CD4-positive, alpha-beta T cell treated with Interleukin-21 for 1 hour (primary cell): ENCODE measurements around the gene SPAM1.
"Not testable (repeated sequence)": the region's sequence is repeated elsewhere in the genome, so short reads cannot be mapped to it uniquely, and the experiment has no call there.

Experiments
- DNase-seq: peaks from one replicate; pipeline ENCODE4 v3.0.0-alpha.2; 2020

SPAM1 gene

DNA sequence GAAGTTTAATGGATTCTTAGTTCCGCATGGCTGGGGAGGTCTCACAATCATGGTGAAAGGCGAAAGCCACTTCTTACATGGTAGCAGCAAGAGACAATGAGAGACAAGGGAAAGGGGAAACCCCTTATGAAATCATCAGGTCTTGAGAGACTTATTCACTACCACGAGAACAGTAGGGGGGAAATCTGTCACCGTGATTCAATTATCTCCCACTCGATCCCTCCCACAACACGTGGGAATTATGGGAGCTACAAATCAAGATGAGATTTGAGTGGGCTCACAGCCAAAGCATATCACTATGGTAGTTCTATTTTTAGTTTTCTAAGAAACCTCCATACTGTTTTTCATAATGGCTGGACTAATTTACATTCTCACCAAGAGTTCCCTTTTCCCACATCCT, 36.7 kb downstream of the SPAM1 start:
- DNase-seq, result no peak

GRCh38 chr7:123966936-123967335, 41.9 kb downstream of the SPAM1 start:
- no peak for DNase-seq

DNA sequence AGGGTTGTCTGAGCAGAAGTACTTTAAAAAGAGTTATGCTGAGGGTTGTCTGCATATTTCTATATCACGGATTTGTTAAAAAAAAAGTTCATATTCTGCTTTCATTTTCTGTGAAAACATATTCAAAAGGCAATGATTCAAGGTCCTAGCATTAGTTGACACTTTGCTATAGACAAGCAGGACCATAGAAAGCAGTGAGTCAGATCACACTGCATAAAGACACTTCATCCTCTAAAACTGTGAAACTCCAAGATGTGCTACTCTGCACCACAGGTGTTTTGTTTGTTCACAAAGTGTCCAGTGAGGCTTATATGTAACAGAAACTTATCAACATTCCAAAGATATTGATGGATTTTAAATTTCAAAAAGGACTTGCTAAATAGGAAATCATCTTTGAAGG, 47.0 kb downstream of the SPAM1 start:
- DNase-seq, result no peak

DNA sequence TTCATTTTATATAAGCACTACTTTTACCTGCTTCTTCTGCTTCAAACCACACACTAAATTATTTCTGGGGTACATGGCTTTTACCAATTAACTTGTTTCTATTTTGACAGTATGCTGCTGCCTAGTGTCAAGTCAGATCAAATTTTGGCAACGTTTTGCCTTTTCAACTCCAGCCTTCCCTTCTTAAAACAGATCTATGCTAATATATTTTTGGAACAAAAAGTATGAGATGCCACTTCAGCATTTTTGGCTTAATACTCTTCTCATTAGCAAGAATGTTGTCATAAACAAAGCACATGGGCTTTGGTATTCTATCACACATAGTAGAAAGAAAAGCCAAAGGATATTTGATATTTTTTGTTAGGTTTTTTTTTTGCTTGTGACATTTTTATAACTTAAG, 47.8 kb downstream of the SPAM1 start:
- no peak for DNase-seq

DNA sequence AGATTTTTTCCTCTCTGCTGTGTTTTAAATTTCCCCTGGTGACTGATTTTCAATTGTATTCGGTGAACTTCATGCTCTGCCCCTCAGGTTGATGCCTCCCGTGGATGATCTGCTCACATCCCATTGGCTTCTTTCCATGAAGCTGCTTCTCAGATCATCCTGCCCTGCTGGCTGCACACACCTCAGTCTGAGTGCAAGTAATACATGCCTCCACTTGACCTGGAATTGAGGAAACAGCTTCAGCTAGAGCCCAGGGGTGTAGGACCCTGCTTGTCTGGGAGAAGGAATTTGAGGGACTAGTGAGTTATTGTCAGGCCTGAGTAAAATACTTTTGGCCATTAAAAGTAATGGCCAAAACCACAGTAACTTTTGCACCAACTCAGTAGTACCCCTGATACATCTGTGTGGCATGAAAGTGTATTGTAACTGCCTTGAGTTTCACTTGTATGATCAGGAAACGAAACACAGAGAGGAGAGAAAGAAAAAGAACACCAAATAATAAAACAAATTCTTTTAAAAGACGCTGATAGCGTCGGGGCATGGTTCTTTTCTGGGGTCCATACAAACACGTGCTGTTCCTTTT, 49.4 kb downstream of the SPAM1 start:
- DNase-seq, result no peak

DNA sequence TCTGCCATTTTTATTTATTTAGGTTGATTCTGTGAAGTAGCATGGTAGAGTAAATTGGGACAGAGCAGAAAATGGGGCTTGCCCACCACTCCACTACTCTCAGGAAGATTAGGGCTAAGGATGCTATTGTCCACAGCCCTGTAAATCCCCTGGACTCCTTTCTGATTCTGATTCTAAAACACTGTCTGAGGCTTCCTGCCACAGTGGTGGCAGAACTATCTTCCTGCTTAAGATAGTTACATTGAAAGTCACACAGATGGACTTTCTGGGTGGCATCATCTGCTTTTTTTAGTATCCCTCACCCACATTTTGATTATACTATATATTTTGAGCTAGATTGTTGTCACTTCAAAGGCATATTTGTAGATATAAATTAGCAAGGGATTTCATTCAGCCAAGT, 50.0 kb downstream of the SPAM1 start:
- no peak for DNase-seq

DNA sequence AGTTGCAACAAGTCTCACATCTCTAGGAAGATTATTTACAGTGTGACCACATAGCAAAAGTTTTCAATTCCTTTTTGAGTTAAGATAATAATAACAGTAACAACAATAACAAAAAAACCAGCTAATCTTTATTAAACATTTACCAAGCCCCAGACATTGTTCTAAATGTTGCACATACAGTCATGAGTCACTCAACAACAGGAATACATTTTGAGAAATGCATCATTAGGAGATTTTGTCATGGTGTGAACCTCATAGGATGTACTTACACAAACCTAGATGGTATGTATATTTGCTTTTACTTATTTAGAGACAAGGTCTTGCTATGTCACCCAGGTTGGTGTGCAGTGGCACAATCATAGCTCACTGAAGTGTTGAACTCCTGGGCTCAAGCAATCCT, 52.0 kb downstream of the SPAM1 start:
- no peak for DNase-seq

- no peak for DNase-seq
Measured at GRCh38 chr7:123979876-123980275, 54.8 kb downstream of the SPAM1 start.

DNA sequence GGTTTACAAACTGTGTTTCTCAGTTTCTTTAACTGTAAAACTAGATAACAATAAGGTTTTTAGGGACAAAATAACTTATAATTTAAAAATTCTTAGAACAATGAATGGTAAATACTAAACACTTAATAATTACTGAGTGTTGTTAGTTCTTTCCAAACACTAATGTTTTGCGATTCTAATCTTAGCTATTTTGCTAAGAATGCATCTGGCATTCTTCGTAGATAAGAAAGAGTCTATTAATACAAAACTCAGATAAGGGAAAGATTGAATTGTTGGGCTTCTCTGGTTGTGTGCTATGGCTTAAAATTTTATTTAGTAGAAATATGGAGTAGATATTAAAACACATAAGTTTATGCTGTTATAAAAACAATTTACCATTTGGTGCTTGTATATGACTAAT, 62.4 kb downstream of the SPAM1 start:
- no peak for DNase-seq

DNA sequence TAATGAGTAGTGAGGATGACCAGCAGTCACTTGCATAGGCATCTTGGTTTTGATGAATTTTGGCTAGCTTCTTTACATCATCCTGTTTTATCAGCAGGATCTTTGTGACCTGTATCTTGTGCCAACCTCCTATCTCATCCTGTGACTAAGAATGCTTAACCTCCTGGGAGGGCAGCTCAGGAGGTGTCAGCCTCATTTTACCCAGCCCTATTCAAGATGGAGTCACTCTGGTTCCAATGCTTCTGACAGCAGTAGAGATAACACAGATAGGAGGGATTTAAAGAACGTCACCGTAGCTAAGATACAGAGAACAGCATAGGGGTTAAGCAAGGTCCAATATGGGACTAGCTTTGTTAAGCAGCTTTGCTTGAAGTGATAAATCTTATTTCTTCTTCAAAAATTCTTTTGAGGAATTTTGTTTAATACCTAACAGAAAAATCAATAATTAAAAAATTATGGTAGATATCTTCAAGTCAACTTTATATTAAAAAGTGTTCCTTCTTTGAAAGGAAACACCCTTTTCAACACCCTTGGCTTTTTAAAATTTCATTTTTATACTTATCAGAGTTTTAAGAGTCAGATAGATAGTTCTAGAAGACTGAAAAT, 68.0 kb downstream of the SPAM1 start:
- no peak for DNase-seq

- DNase-seq, result no peak
Measured at GRCh38 chr7:123993996-123994395, 69.0 kb downstream of the SPAM1 start.

GRCh38 chr7:123994449-123994848, 69.4 kb downstream of the SPAM1 start:
- no peak for DNase-seq

DNA sequence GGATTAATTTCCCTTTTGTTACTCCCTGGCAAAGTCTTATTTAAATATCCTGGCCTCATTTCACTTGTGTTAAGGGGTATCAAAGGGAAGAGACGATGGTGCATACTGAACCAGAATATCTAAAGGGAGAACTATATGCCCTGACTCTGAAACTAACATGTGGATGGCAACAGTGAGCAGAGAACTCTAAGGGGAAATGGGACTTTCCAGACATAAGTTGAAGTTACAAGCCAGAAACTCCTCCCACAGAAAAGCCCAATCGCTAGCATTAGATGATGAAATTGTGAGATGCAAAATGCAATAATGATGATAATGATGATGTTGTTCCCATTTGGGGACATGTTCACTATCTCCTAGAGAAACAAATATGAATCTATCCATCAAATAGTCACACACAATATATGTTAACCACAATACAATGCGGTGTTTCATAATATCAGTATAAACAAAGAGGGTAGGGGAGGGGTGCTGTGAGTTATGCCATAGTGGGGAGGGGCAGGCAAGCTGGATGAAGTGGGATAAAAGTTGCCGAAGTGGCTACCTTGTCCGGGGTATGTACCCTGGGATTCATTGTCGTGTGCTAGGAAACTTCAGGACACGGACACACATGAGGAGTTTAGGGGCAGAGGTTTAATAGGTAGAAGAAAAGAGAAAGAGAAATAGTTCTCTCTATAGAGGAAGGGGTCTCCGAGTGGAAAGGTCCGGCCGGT, 70.7 kb downstream of the SPAM1 start:
- no peak for DNase-seq

GRCh38 chr7:123996327-123996625, 71.2 kb downstream of the SPAM1 start:
- no peak for DNase-seq

GRCh38 chr7:123998921-123999320, 73.9 kb downstream of the SPAM1 start:
- DNase-seq, result no peak

DNA sequence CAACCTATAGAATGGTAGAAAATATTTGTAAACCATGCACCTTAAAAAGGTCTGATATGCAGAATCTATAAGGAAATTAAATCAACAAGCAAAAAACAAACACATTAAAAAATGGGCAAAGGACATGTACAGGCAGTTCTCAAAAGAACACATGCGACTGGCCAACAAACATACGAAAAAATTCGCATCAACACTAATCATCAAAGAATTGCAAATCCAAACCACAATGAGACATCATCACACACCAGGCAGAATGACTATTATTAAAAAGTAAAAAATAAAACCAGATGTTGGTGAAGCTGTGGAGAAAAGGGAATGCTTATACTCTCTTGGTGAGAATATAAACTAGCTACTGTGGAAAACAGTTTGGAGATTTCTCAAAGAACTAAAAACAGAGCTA, 74.7 kb downstream of the SPAM1 start:
- no peak for DNase-seq

DNA sequence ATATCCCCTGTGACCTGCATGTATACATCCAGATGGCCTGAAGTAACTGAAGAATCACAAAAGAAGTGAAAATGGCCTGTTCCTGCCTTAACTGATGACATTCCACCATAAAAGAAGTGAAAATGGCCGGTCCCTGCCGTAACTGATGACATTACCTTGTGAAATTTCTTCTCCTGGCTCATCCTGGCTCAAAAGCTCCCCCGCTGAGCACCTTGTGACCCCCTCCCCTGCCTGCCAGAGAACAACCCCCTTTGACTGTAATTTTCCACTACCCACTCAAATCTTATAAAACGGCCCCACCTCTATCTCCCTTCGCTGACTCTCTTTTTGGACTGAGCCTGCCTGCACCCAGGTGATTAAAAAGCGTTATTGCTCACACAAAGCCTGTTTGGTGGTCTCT, 83.3 kb downstream of the SPAM1 start:
- DNase-seq, result not testable (repeated sequence)

GRCh38 chr7:124009321-124009720, 84.3 kb downstream of the SPAM1 start:
- DNase-seq, result no peak
